ENCODE results near the gene GABRR3. TPM values are rescaled to one million over a fixed set of nuclear protein-coding genes. Genes with fewer than 3 reads are reported as not detected.

GABRR3 gene
- not detected in 2 replicates for total RNA-seq (2014; rRNA removed; shearing (Covaris generic))

DNA sequence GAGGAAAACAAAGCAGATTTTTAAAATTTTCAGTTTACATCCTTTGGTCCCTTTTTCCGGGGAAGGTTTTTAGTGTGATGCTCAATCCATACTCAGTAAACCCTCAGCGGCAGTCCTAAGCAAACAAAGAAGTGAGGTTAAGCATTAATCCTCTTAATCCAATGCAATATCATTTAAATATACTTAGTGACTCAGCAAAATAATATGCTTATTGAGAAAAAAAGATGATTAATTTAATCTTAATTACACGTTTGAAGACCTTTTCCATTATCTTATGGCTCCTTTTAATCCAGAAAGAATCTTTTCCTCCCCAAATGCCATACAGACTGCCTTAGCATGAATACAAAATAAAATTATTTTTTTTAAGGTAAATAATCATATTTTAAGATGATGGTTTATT, at the start of gene GABRR3:
Gene GABRR3, minus strand, starts transcription at position 108 of the 400 bp plus-strand sequence. CDS start 328 bp downstream, outside the sequence.
- DNase-seq (ENCODE audit: low read depth): no peak

DNA sequence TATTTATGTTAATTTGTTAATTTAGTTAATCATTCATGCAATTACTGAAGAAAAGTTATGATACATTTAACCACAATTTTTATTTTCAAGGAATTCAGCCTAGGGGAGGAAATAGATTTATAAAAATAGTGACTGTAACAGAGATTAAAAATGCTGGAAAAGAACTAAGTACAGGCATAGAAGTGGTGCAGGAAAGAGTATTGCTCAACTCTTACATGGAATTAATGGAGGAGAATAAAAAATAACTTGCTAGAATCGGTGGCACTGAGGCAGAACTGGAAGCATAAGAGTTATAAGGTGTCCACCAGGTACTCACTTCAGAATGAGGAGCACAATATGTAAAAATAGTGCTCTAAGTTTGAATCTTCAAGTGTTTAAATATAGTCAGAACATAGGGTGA, 38.4 kb upstream of the GABRR3 start:
- no peak for DNase-seq (ENCODE audit: low read depth)

DNA sequence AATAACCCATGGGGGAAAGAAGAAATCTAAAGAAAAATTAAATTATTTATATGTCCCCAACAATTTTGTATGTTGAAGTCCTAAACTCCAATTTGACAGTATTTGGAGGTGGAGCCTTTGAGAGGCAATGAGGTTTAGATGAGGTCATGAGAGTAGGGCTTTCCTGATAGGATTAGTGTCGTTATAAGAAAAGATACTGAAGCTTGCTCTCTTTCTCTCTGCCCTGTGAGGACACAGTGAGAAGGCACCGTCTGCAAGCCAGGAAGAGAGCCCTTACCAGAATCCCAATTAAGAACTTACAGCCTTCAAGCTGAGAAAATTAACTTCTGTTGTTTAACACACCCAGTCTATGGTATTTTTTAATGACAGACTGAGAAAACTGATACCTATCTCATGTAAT, 35.7 kb upstream of the GABRR3 start:
- DNase-seq (ENCODE audit: low read depth): no peak

DNA sequence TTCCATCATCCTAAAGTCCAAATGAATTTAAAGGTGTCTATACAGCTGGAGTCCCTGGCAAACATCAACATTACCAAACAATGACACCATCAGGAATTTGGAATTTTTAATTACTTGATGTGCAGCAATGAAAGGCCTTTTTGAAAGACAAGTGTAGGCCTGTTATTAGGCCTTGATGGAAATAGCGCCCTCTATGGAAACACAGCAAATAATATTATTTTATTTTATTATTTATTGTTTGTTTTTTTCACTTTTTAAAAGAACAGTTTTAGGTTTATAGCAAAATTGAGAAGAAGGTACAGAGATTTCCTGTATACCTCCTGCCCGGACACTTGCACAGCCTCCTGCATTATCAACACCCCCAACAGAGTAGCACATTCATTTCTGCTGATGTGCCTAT, 33.7 kb upstream of the GABRR3 start:
- no peak for DNase-seq (ENCODE audit: low read depth)

DNA sequence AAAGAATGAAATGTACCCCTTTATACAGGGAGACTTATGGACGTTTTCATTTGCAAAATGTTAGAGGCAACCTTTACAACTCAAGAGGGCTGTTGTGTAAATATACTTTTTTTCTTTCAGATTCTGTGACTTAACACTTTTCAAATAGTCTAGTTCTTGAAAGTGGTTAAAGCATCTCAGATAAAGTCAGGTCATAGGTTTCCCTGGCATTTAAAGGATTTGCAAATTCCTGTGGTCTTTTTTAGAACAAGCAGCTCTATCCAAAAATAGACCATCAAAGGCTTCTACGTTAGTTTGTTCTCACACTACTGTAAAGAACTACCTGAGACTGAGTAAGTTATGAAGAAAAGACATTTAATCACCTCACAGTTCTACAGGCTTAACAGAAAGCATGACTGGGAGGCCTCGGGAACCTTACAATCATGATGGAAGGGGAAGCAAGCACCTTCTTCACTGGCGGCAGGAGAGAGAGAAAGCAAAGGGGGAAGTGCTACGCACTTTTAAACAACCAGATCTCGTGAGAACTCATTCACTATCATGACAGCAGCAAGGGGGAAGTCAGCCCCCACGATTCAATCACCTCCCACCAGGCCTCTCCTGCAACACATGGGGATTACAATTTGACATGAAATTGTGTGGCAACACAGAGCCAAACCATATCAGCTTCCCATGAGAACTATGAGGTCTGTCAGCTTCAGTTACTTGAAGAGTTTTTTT, 23.3 kb upstream of the GABRR3 start:
- DNase-seq (ENCODE audit: low read depth): peak; percentile 52

DNA sequence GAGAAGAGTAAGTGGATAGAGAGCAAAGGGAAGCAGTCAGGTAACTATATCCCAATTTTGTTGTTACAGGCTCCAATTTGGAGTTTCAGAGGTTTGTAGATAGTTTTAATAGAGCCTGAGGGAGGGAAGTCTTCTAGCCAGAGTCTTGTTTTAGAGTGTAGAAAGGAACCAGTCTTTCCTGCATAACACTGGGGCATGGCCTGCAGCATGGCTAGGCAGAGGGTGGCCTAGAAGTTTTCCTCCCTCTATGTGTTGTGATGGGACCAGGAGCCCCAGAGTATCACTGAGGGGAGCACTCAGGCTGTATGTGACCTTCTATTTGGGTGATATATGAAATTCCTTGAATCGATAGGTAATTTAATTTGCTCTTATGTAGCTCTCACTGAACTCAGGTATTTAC, 22.5 kb upstream of the GABRR3 start:
- no peak for DNase-seq (ENCODE audit: low read depth)

DNA sequence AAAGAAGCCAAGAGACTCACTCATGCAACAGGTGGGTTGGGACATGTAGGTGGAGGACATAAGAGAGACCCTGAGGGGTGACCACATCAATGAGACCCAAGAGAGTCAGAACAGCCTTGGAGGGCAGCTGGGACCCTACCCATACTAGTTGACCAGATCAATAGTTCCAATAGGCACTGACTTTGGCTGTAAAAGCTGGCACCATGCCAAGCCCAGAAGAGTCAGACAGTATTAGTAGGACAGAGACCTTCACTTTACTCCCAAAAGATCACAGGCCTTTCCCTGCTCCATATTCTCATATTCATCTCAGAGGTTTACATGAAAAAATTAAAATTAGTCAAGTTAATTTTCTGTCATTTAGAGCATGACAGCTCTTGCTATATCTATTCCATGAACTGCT, 20.9 kb upstream of the GABRR3 start:
- DNase-seq (ENCODE audit: low read depth): no peak

DNA sequence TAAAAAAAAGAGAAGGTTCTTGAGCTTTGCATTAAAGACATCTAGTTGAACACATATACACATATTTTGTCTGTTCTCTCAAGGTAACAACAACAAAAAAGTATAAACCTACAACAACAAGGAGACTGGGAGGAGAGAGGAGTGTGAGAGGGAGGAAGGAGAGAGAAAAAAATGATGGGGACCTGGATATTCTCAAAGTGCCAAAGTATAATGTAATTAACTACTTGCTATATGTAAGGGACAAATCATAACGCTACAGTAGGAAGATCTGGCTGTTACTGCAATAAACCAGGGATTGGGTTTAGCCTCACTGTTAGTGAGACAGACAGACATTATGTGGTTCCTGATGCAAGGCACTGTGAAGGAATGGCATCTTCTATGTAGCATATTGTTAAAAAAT, 14.2 kb upstream of the GABRR3 start:
- DNase-seq (ENCODE audit: low read depth): no peak

DNA sequence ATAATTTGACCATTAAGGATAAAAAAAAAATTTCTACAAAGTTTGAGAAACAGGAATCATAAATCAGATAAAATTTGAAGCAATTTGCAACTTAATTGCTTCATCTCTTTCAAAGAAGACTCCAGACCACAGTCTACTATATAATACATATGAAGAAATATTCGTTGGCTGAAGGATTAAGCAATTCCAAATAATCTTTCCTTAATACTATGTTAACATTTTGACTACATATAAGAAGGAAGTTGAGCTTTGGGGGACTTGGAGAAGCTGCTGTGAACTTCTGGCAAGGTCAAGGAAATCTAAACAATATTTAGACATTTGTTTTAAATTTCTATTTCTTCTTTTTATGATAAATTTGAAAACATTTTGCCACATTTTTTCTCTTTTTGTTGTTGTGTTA, 13.5 kb upstream of the GABRR3 start:
- no peak for DNase-seq (ENCODE audit: low read depth)

DNA sequence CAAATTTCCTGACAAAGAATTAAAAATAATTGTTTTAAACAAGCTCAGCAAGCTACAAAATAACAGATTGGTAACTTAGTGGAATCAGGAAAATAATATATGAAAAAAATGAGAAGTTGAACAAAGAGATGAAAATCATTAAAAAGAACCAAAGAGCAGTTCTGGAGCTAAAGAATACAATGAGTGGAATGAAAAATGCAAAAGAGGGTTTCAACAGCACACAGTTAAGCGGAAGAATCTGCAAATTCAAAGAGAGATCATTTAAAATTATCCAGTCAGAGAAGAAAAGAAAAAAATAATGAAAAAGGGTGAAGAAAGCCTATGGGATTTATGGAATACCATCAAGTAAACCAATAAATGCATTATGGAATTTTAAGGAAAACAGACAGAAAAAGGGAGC, 6.2 kb upstream of the GABRR3 start:
- no peak for DNase-seq (ENCODE audit: low read depth)

DNA sequence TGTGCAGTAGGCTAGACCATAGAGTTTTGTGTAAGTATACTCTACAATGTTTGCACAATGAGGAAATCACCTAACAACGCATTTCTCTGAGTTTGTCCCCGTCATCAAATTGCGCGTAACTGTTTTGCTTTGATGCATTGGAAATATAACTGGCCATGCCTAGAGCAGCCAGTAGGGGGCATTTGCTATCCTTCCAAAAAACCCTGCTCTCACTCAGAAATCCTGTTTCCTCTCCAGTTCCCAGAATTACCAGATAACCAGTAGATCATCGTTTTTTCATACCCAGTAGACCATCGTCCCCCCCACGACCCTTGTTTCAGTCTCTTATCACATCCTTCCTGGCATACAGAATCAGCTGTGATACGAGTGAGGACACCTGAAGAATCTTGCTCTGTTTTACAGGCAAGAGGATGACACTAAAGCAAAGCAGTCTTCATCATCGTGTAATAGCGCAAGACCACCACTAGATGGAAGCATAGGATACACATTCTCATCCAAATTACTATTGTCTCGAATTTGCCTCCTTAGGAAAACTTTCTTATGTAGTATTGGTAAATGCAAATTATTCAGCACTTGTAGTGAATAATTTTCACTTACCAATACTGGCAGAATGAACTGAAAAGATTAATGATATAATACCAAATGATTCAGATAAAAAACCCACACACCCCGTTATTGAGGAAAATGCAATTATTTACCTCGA, 4.4 kb upstream of the GABRR3 start:
- peak; percentile 86 for DNase-seq (ENCODE audit: low read depth)

DNA sequence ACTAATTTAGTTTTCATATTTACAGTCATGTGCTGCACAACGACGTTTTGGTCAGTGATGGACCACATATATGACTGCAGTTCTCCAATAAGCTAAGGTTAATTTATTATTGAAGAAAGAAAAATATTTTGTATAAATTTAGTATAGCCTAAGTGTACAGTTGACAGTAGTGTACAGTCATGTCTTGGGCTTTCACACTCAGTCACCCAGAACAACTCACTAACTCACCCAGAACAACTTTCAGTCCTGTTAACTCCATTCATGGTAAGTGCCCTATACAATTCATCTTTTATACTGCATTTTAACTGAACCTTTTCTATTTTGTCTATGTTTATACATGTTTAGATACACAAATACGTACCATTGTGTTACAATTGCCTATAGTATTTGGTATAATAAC, 3.8 kb upstream of the GABRR3 start:
- no peak for DNase-seq (ENCODE audit: low read depth)

DNA sequence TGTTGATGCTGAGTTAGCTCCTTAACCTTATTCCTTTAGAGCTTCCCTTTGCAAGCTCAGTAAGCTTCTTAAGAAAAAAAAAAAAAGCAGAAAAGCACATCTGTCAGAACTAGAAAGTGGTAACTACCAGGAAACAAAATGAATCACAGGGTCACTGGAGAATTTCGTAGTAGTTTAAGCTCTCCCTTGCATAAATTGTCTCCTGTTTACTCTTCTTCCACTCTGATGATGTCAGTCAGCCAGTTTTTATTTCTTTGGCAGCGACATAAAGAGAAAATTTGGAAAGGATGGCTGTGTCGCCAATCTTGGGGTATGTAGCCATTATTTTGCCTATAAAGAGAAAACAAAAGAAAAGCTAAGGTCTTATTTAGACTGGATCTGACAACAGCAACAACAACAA, 3.2 kb upstream of the GABRR3 start:
- DNase-seq (ENCODE audit: low read depth): peak; percentile 30

DNA sequence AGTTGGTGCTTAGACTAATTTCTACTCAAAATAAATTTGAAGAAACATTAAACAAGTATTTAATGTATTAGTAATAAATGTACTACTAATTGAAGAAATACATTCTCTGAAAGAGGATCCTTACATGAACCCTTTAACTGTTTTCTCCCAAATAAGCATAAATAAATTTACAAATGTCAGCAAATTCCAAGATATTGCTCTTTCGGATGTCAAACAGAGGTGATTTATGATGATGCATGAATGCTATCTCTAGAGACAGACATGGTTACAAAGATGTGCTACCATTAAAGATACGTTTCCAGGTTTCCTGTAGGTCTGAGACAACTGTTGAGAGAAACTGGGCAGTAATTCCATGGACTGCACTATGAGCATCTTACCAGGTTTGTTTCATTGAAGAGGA, 629 bp downstream of the GABRR3 start:
- no peak for DNase-seq (ENCODE audit: low read depth)

DNA sequence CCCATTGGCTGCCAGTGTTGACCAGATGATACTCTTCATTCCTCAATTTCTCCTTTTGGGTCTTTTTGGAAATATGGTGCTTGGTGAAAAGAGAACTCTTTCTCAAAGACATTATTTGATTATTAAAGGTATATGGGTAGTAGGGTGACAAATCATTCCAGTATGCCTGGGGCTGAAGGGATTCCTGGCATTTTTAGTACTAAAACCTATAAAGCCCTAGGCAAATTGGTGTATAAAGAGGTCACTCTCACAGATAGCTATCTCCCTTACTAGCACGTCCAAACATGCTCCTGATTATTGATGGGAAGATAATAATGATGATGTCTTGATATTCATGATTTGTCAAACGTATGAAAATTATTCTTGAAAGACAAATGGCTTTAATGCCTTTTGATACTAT, 1.1 kb downstream of the GABRR3 start:
- peak; percentile 18 for DNase-seq (ENCODE audit: low read depth)

DNA sequence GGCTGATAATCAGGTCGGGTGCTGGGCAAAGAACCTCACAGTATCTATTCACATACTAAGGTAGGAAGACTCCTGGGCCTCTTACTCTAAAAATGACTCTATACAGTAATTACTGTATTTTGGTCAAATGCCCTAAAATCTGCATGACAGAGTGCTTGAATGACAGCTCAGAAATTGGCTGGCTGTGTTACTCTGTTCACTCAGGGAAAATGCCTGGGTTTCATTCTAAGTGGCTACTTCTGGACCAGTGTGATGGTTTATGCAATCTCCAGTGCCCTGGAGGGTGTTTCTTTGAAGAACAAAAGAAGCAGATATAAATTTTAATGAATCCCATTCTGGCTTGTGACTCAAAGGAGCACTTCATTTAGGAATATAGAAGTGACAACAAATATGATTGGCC, 2.2 kb downstream of the GABRR3 start:
- no peak for DNase-seq (ENCODE audit: low read depth)

DNA sequence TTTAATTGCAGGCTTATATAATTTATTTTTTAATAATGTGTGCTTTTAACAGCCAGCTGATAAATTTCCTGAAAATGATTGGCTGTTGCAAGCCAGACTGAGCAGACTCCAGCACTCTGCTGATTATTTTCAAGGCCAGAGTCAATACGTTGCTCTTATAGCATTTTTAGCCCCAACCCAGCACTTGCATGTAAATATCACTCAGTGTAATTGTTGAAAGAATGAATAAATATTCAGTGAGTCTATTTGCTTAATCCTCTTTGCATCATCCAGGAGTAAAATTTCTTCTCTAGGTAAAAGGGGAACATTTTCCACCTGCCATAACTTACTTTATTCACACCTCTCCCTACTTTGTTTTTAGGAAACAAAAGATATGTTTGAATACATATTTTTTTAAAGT, 2.9 kb downstream of the GABRR3 start:
- DNase-seq (ENCODE audit: low read depth): no peak

DNA sequence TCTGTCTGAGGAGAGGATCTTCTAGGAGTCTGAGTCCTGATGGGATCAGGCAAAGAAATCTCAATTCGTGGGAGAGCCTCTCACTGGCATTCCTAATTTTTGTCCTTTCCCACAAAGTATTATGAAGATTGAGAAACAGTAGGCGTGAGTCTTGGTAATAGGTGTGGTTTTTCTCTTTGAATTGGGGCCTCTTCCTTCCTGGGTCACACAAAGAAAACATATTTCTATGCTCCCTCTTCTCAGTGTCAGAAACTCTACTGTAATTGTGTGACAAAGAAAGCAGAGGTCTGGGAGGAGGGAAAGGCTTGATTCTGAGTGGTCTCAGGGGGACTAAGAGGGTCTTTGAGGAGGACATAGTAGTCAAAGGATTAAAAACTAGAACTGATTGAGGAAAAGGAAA, 6.0 kb downstream of the GABRR3 start:
- no peak for DNase-seq (ENCODE audit: low read depth)

DNA sequence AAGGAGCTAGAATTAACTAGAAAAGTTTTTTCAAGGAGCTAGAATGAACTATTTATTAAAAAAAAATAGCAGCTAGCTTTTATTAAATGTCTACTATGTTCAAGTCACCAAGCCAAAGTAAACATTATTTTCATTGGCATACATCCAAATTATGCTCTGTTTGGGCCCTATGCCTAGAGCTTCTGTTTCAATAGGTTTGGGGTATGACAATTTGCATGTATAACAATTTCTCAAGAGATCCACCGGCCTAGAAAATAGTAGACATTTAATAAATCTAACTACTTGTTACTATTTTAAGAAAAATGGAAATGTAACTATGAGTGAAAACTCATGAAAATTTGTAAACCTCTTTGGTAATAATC, 8.0 kb downstream of the GABRR3 start:
- no peak for DNase-seq (ENCODE audit: low read depth)

DNA sequence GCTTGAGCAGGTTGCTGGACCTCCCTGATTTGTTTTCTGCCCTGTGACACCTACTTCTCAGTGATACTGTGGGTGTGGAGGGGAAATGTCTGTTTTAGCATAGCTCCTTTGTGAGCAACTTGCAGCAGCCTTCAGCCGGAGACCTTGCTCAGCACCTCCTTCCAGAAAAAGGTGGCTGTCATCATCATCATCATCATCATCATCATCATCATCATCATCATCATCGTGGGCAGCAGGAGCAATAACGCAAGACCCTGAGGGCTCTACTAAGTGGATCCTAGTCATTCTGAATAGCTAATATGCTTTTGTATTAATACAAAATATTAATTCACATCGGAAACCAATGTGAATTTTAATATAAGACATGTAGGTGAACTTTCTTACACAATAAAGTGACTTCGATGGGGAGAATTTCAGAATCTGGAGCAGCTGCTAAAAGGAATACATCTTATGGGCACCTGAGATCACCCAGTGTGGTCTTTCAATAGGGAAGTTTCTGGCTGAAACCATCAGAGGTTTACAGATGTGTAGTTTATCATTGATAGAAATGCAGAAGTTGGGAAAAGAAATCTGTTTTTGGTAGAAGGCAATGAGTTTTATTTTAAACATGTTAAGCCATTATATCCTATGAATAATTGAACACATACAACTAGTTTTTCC, 8.6 kb downstream of the GABRR3 start:
- DNase-seq (ENCODE audit: low read depth): no peak

DNA sequence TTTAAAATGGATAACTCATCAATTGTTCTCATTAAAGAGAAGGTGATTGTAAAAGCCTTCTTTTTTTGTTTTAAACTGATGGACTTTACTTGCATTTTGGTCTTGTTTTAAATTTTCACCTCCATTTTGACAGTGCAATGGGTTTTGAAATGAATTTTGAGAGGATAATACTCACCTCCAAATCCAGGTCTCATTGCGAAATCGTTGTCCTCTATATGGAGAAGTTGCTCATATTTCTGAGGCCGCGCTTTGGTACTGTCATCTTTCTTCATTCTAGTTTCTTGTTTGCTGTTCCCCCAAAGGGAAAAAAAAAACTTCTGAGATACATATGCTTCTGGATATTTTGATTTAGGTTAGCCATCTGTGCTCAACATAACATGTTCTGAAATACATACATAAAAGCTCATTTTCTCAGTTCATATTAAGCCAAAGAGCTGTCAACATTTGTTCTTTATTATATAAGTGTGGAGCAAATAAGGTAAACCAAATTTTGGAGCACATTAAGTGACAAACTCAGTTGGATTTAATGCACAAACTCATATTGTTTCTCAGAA, 9.6 kb downstream of the GABRR3 start:
- DNase-seq (ENCODE audit: low read depth): no peak

DNA sequence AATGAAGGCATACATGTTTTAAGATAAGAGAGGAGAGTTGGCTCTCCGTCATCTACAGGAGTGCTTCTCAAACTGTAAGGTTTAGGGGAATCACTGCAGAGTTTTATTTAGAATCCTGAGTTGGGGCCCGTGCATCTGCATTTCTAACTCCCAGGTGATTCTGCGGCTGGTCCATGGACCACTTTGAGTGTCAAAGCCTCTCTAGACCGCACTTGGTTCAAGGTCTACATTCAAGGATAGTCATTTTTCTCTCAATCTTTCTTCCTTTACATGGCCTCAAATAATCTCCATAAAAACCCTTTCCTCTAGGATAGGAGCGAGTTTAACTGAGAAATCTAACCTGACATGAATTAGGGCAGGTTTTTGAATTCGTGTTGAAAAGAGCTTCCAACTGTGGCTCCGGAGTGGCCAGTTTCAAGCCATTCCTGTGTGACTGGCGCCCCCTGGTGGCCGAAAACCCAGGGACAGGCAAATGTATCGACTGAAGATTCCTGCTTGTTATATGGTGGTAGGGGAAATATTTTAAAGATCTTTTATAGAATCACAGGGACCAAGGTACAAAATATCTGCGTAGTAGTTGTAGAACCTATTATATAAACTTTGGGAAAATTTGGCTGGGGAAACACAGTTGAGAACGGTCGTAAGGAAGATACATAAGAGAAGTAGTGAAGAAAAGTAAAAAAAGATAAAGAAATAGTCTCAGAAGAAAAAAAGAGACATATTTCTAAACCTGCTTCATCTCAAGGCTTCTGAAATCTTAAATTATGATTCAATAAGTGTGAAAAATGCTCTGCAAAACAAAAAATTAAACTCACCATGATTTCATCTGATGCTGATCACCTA, 11.9 kb downstream of the GABRR3 start:
- peak; percentile 77 for DNase-seq (ENCODE audit: low read depth)
